ENCODE results near the gene PTPRS.

The PTPRS gene

DNA sequence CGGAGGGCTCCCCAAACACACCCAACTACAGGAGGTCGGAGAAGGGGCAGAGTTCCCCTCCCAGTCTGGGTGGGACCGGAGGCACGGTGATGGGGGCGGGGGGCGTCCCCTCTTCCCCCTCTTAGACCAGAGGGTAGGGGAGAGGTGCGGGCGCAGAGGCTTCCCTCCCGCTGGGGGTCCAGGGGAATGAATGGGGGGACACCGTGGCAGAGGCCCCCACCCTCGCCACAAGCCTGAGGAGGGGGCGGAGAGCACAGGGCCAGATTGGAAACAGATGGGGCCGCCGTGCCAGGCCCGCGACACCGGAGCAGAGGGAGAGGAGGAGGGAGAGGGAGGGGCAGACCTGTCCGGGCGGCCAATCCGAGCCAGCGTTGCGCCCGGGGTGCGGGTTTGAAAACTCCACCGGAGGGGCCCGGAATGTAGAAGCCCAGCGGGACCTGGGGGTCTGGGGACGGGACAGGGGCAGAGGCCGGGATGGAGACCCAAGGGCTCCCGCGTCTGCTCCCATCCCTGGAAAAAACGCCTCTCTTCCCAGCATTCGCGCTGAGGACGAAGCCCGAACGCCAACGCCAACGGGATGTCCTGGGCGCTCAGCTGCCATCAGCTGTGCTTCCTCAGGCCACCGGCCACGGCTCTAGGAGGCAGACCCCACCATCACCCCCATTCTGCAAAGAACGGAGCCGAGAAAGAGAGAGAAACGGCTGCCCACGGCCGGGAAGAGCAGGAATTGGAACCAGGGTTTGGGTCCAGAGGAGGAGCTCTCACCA lies 46.8 kb downstream of the PTPRS start:
- TF ChIP-seq FOXP2 (optimal IDR thresholded peaks at IDR 0.05; ENCODE audit: borderline replicate concordance, extremely low read depth, extremely low read length, insufficient read depth) (no peak), TAF1 (IDR thresholded peaks at IDR 0.05; ENCODE audit: borderline replicate concordance, insufficient read depth, low read length) (no peak), SIN3A (IDR thresholded peaks at IDR 0.05; ENCODE audit: borderline replicate concordance, insufficient read depth, low read length) (no peak), POLR2AphosphoS5 (IDR thresholded peaks at IDR 0.05; ENCODE audit: low read depth, low read length) (no peak)
- TF ChIP-seq, protein P1, sequence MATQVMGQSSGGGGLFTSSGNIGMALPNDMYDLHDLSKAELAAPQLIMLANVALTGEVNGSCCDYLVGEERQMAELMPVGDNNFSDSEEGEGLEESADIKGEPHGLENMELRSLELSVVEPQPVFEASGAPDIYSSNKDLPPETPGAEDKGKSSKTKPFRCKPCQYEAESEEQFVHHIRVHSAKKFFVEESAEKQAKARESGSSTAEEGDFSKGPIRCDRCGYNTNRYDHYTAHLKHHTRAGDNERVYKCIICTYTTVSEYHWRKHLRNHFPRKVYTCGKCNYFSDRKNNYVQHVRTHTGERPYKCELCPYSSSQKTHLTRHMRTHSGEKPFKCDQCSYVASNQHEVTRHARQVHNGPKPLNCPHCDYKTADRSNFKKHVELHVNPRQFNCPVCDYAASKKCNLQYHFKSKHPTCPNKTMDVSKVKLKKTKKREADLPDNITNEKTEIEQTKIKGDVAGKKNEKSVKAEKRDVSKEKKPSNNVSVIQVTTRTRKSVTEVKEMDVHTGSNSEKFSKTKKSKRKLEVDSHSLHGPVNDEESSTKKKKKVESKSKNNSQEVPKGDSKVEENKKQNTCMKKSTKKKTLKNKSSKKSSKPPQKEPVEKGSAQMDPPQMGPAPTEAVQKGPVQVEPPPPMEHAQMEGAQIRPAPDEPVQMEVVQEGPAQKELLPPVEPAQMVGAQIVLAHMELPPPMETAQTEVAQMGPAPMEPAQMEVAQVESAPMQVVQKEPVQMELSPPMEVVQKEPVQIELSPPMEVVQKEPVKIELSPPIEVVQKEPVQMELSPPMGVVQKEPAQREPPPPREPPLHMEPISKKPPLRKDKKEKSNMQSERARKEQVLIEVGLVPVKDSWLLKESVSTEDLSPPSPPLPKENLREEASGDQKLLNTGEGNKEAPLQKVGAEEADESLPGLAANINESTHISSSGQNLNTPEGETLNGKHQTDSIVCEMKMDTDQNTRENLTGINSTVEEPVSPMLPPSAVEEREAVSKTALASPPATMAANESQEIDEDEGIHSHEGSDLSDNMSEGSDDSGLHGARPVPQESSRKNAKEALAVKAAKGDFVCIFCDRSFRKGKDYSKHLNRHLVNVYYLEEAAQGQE (IDR thresholded peaks at IDR 0.05; ENCODE audit: insufficient read depth in 1 of 2, low read depth in 2 of 2, low read length in 2 of 2), result no peak

DNA sequence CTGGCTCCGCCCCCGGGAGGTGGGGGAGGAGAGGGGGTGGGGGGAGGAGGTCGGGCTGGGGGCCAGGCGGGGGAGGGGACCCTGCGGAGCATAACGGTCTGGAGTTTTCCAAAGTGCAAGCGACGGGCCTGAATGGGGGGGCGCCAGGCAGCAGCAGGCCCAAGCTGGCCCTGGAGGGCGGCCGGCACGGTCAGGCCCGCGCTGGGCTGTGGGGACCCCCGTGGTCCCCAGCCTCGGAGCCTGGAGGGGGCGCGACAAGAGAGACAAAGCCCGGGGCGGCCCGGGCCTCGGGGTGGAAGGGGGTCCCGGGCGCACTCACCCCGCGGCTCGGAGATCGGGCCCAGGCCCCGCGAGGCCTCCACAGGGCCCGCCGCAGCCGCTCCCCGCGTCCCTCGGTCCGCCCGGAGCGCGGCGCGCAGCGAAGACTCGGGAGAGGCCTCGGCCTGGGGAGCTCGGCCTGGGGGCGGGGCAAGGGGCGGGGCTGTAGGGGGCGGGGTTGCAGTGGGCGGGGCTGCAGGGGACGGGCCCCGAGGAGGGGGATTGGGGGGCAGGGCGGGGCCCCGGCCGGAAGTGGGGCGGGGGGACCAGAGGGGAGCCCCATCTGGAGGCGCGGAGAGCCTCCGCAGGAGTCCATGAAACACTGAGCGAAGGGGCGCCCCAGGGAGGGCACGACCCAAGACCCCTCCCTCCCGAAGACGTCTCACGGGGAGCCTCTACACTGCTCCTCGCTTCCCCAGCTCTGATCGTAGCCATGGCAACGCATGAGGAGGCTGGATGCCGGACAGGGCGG lies 47.6 kb downstream of the PTPRS start:
- TF ChIP-seq SIN3A (IDR thresholded peaks at IDR 0.05; ENCODE audit: borderline replicate concordance, insufficient read depth, low read length) (0 out of 2 replicates have a peak, but pooled peaks have one; percentile 21), TAF1 (IDR thresholded peaks at IDR 0.05; ENCODE audit: borderline replicate concordance, insufficient read depth, low read length) (peak; percentile 77; the same call in 1 of the 2 replicates), FOXP2 (optimal IDR thresholded peaks at IDR 0.05; ENCODE audit: borderline replicate concordance, extremely low read depth, extremely low read length, insufficient read depth) (peak; percentile 7), POLR2AphosphoS5 (IDR thresholded peaks at IDR 0.05; ENCODE audit: low read depth, low read length) (no peak)
- TF ChIP-seq, protein P1 (IDR thresholded peaks at IDR 0.05; ENCODE audit: insufficient read depth in 1 of 2, low read depth in 2 of 2, low read length in 2 of 2), result no peak

DNA sequence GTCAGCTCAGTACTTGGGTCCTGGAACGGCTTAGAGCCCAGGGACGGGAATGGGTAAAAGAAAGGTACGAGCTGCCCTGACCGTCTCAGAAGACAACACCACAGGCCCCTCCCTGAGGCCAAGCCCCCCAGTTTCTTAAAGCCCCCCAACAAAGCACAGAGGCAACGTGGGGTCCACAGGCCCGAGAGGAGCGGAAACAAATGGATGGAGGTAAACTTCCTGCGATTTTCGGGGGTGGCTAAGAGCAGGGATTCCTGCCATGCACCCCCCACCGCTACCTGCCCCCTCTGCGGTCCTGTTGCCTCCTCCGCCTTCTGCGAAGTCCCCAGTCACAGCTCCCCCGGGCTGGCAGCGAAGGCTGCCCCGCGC lies 48.2 kb downstream of the PTPRS start:
- TF ChIP-seq, protein P1 (IDR thresholded peaks at IDR 0.05; ENCODE audit: insufficient read depth in 1 of 2, low read depth in 2 of 2, low read length in 2 of 2), result no peak
- 0 out of 2 replicates have a peak, but pooled peaks have one; percentile 13 for TF ChIP-seq POLR2AphosphoS5 (IDR thresholded peaks at IDR 0.05; ENCODE audit: low read depth, low read length)
- no peak for TF ChIP-seq TAF1 (IDR thresholded peaks at IDR 0.05; ENCODE audit: borderline replicate concordance, insufficient read depth, low read length)

DNA sequence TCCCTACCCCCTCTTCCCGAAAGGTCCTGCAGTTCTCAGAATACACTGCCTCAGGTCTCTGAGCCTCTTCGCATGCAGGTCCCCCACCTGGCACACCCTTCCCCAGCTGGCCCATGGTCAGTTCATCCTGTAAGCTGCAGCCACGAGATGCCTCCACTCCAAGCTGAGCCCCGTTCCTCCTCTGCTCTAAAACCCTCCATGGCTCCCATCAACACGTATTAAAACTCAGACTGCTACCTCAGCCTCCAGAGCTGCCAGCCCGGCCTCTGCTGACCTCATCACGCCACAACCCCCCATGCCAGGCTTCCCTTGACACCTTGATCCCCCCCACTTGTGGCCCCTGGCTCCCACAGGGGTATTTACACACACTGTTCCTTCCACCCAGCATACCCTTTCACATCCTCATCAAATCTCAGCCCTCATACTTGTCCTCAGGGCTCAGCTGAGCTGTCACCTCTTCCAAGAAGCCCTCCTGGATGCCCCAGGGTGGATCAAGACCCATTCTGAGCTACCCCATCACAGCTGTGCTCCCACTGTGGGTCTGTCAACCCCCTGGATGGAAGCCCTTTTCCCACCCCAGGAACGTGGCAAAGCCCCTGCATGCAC lies 48.9 kb downstream of the PTPRS start:
- TF ChIP-seq FOXP2 (optimal IDR thresholded peaks at IDR 0.05; ENCODE audit: borderline replicate concordance, extremely low read depth, extremely low read length, insufficient read depth), result no peak
- TF ChIP-seq POLR2AphosphoS5 (IDR thresholded peaks at IDR 0.05; ENCODE audit: low read depth, low read length), result no peak
- TF ChIP-seq SIN3A (IDR thresholded peaks at IDR 0.05; ENCODE audit: borderline replicate concordance, insufficient read depth, low read length), result no peak
- TF ChIP-seq, protein P1 (IDR thresholded peaks at IDR 0.05; ENCODE audit: insufficient read depth in 1 of 2, low read depth in 2 of 2, low read length in 2 of 2), result no peak
- TF ChIP-seq TAF1 (IDR thresholded peaks at IDR 0.05; ENCODE audit: borderline replicate concordance, insufficient read depth, low read length), result no peak

All from PFSK-1 (cell line).